Left cardiac atrium (tissue), 4 donors: Measurements from ENCODE around the gene PLGRKT. TPM values are rescaled to one million over a fixed set of nuclear protein-coding genes. Genes with fewer than 3 reads are reported as not detected.
"Not testable (repeated sequence)": the region's sequence is repeated elsewhere in the genome, so short reads cannot be mapped to it uniquely, and the experiment has no call there.

Experiments
- ATAC-seq, 2 donors: fragments of 200-7000 bp; cut with Tn5 transposase; one replicate each; pipeline ENCODE4 v1.9.1; 2020; ENCODE audit warnings: mild to moderate bottlenecking in 2 of 2, moderate library complexity in 2 of 2
- DNase-seq: peaks from one replicate; pipeline ENCODE4 v3.0.0-alpha.2; 2020
- intact Hi-C, 2 donors: fragments of 100-400 bp; cut with DNase I; formaldehyde crosslinking; loops; one replicate each; pipeline versions ENCODE4 v1.14.1 to v1.15.1; 2022 to 2023
- total RNA-seq, 2 donors: library from RNA; stranded (reverse); fragmentation: NEBNext Ultra II Directional; extraction: Animal tissue kit (Norgen Biotek cat#: 25700); gene quantifications; one replicate each; pipeline ENCODE4 v1.2.1, GENCODE V29; 2021
- donor health status: DM: no; HTN: yes; CAD: no.
- donor health status: DM: no; HTN: yes; CAD: no; lungs with severe emphysema.
- donor health status: DM: yes; HTN: yes; CAD: no.
- donor health status: Dilated cardiomyopathy.

Gene PLGRKT
- total RNA-seq, 2 donors from 2014 or later: 31.9 to 37.1 TPM

- DNase-seq: no peak
- ATAC-seq: no peak
- intact Hi-C loops: loop anchor here in 1 of 2 donors (5.0 kb wide), 1 partner anchor 249 kb away; the partner anchor contains the start of gene INSL6
Measured at GRCh38 chr9:5436441-5436840, 1.3 kb downstream of the PLGRKT start.

GRCh38 chr9:5435912-5436311 lies 1.8 kb downstream of the PLGRKT start:
- ATAC-seq: no peak
- DNase-seq: no peak
- intact Hi-C loops: loop anchor here in 1 of 2 donors (5.0 kb wide), 1 partner anchor 249 kb away; the partner anchor contains the start of gene INSL6

- DNase-seq, ATAC-seq, intact Hi-C loops: not testable (repeated sequence)
Measured at GRCh38 chr9:5433841-5434810, 3.6 kb downstream of the PLGRKT start.

GRCh38 chr9:5433328-5433727 lies 4.4 kb downstream of the PLGRKT start:
- DNase-seq, intact Hi-C loops, ATAC-seq: not testable (repeated sequence)

GRCh38 chr9:5432890-5433289 lies 4.8 kb downstream of the PLGRKT start:
- DNase-seq, intact Hi-C loops, ATAC-seq: not testable (repeated sequence)

GRCh38 chr9:5430912-5431311 lies 6.8 kb downstream of the PLGRKT start:
- ATAC-seq: no peak
- no peak for DNase-seq
- intact Hi-C loops: no loop called here

- no peak for ATAC-seq
- no peak for DNase-seq
- intact Hi-C loops: no loop called here
Measured at GRCh38 chr9:5429873-5430564, 7.7 kb downstream of the PLGRKT start.

GRCh38 chr9:5428794-5429528 lies 8.8 kb downstream of the PLGRKT start:
- DNase-seq: no peak
- no peak for ATAC-seq
- intact Hi-C loops: no loop called here

- DNase-seq (no peak), ATAC-seq (no peak)
- intact Hi-C loops: no loop called here
Measured at GRCh38 chr9:5428172-5428571, 9.6 kb downstream of the PLGRKT start.

GRCh38 chr9:5427005-5427404 lies 10.7 kb downstream of the PLGRKT start:
- DNase-seq: no peak
- intact Hi-C loops: no loop called here
- ATAC-seq: no peak

- DNase-seq (no peak), ATAC-seq (no peak)
- intact Hi-C loops: no loop called here
Measured at GRCh38 chr9:5425006-5425628, 12.6 kb downstream of the PLGRKT start.

GRCh38 chr9:5422276-5422675 lies 15.4 kb downstream of the PLGRKT start:
- intact Hi-C loops: no loop called here
- DNase-seq (no peak), ATAC-seq (no peak)

GRCh38 chr9:5421163-5421562 lies 16.6 kb downstream of the PLGRKT start:
- no peak for ATAC-seq
- DNase-seq: no peak
- intact Hi-C loops: no loop called here

- intact Hi-C loops: no loop called here
- DNase-seq: no peak
- ATAC-seq: no peak
Measured at GRCh38 chr9:5419987-5420386, 17.7 kb downstream of the PLGRKT start.

GRCh38 chr9:5418481-5418880 lies 19.2 kb downstream of the PLGRKT start:
- DNase-seq: no peak
- intact Hi-C loops: no loop called here
- no peak for ATAC-seq

- DNase-seq (no peak), ATAC-seq (no peak)
- intact Hi-C loops: no loop called here
Measured at GRCh38 chr9:5416953-5417352, 20.8 kb downstream of the PLGRKT start.

GRCh38 chr9:5408596-5408995 lies 29.1 kb downstream of the PLGRKT start:
- ATAC-seq (no peak), DNase-seq (no peak)
- intact Hi-C loops: no loop called here

- DNase-seq: no peak
- no peak for ATAC-seq
- intact Hi-C loops: no loop called here
Measured at GRCh38 chr9:5402217-5402616, 35.5 kb downstream of the PLGRKT start.

GRCh38 chr9:5397547-5397946 lies 40.2 kb downstream of the PLGRKT start:
- ATAC-seq, DNase-seq, intact Hi-C loops: not testable (repeated sequence)
